IMR-90 (cell line): ENCODE measurements around the gene PRMT7. TPM values are rescaled to one million over a fixed set of nuclear protein-coding genes. Genes with fewer than 3 reads are reported as not detected.

Source experiments
- ATAC-seq: fragments of 200-7000 bp; cut with Tn5 transposase; 2 replicates; pipeline ENCODE4 v1.9.1; 2020; ENCODE audit warnings: low read depth, mild to moderate bottlenecking, moderate library complexity
- BruUV-seq: library from RNA; stranded (reverse); fragments of 400-500 nt; replicated peaks from 2 replicates; lab custom pipeline; 2021; lab: Mats Ljungman, UMichigan
- CTCF ChIA-PET: fragments of 300-600 bp; formaldehyde crosslinking; extraction: SDS; loops from one replicate; lab custom pipeline; 2021; ENCODE audit warnings: antibody characterized with exemption; lab: Yijun Ruan, JAX
- POLR2A ChIA-PET: fragments of 300-600 bp; sonication (Branson Sonifier 250); formaldehyde crosslinking; loops from one replicate; lab custom pipeline; 2022; ENCODE audit warnings: antibody characterized with exemption; ENCODE audit not compliant: unreplicated experiment; lab: Charles Lee
- DNase-seq: peaks from one replicate; pipeline ENCODE4 v3.0.0; 2013
- H2AFZ ChIP-seq: replicated peaks from 2 replicates; pipeline ENCODE3; 2013; ENCODE audit warnings: low read length, mild to moderate bottlenecking; ENCODE audit not compliant: poor library complexity
- H2AK5ac ChIP-seq: 2 replicates; pipeline ENCODE4 v1.6.1; 2013; ENCODE audit warnings: low read depth, low read length, inconsistent platforms
- H2AK9ac ChIP-seq: replicated peaks from 2 replicates; pipeline ENCODE3; 2013; ENCODE audit warnings: mild to moderate bottlenecking, low read depth, low read length, moderate library complexity; ENCODE audit not compliant: poor library complexity
- H2BK120ac ChIP-seq: 2 replicates; pipeline ENCODE4 v1.6.1; 2013; ENCODE audit warnings: low read depth, low read length, inconsistent platforms
- H2BK15ac ChIP-seq: 3 replicates; pipeline ENCODE4 v1.6.1; 2013; ENCODE audit warnings: low read depth, low read length, inconsistent platforms
- H2BK20ac ChIP-seq: 2 replicates; pipeline ENCODE4 v1.6.1; 2013; ENCODE audit warnings: low read depth, mild to moderate bottlenecking, inconsistent platforms, low read length, moderate library complexity
- H2BK5ac ChIP-seq: 2 replicates; pipeline ENCODE4 v1.6.1; 2013; ENCODE audit warnings: mild to moderate bottlenecking, low read depth, low read length, inconsistent platforms; ENCODE audit not compliant: poor library complexity, severe bottlenecking
- H3K14ac ChIP-seq: replicated peaks from 2 replicates; pipeline ENCODE4 v1.6.1; 2013; ENCODE audit warnings: low read depth, low read length, inconsistent platforms
- H3K18ac ChIP-seq: 2 replicates; pipeline ENCODE4 v1.6.1; 2013; ENCODE audit warnings: low read depth, low read length, control low read depth
- H3K23ac ChIP-seq: 2 replicates; pipeline ENCODE4 v1.6.1; 2013; ENCODE audit warnings: low read depth, low read length, inconsistent platforms
- H3K27ac ChIP-seq: 2 replicates; pipeline ENCODE4 v1.5.1; 2013; ENCODE audit warnings: mild to moderate bottlenecking, control low read depth, low read length; ENCODE audit not compliant: insufficient read depth
- H3K27me3 ChIP-seq: 2 replicates; pipeline ENCODE4 v1.6.1; 2013; ENCODE audit warnings: low read length; ENCODE audit not compliant: control insufficient read depth, insufficient read depth
- H3K36me3 ChIP-seq: 2 replicates; pipeline ENCODE4 v1.6.1; 2013; ENCODE audit warnings: low read length, mixed read lengths; ENCODE audit not compliant: control insufficient read depth, insufficient read depth
- H3K4ac ChIP-seq: 2 replicates; pipeline ENCODE4 v1.6.1; 2013; ENCODE audit warnings: low read depth, low read length, inconsistent platforms
- H3K4me1 ChIP-seq: 2 replicates; pipeline ENCODE4 v1.6.1; 2013; ENCODE audit warnings: low read length, mixed read lengths; ENCODE audit not compliant: control insufficient read depth, insufficient read depth
- H3K4me2 ChIP-seq: 2 replicates; pipeline ENCODE4 v1.6.1; 2013; ENCODE audit warnings: low read depth, mild to moderate bottlenecking, control low read depth, low read length, moderate library complexity
- H3K4me3 ChIP-seq: 2 replicates; pipeline ENCODE4 v1.5.1; 2013; ENCODE audit warnings: low read depth, mild to moderate bottlenecking, control low read depth, low read length, moderate library complexity; ENCODE audit not compliant: insufficient read depth
- H3K56ac ChIP-seq: 2 replicates; pipeline ENCODE4 v1.6.1; 2013; ENCODE audit warnings: low read length, inconsistent platforms; ENCODE audit not compliant: insufficient read depth; ENCODE audit errors: extremely low read depth
- H3K79me1 ChIP-seq, 2 experiments: 2 replicates each; pipeline ENCODE4 v1.6.1; 2013; ENCODE audit warnings: low read length in 2 of 2, inconsistent platforms in 1 of 2, low read depth in 1 of 2
- H3K9ac ChIP-seq: 2 replicates; pipeline ENCODE4 v1.6.1; 2013; ENCODE audit warnings: low read depth, low read length, control low read depth
- H3K9me1 ChIP-seq: 2 replicates; pipeline ENCODE4 v1.6.1; 2013; ENCODE audit warnings: low read length, inconsistent platforms; ENCODE audit not compliant: insufficient read depth
- H3K9me3 ChIP-seq: 2 replicates; pipeline ENCODE4 v1.6.1; 2013; ENCODE audit warnings: low read length; ENCODE audit not compliant: control insufficient read depth, insufficient read depth
- H4K20me1 ChIP-seq: 2 replicates; pipeline ENCODE4 v1.6.1; 2013; ENCODE audit warnings: low read length, inconsistent platforms; ENCODE audit not compliant: insufficient read depth
- H4K5ac ChIP-seq: 2 replicates; pipeline ENCODE4 v1.6.1; 2013; ENCODE audit warnings: mild to moderate bottlenecking, low read depth, low read length, control low read depth
- H4K8ac ChIP-seq, 2 experiments: 2 replicates each; pipeline ENCODE4 v1.6.1; 2013; ENCODE audit warnings: low read depth in 2 of 2, low read length in 2 of 2, control low read depth in 1 of 2, inconsistent platforms in 1 of 2
- H4K91ac ChIP-seq: 2 replicates; pipeline ENCODE4 v1.6.1; 2013; ENCODE audit warnings: low read depth, low read length, inconsistent platforms; ENCODE audit not compliant: insufficient read depth
- CHD1 ChIP-seq: IDR thresholded peaks from 2 replicates; pipeline ENCODE4 v1.6.1; 2012; ENCODE audit warnings: low read depth, low read length, improper control_type of control experiment
- MXI1 ChIP-seq: IDR thresholded peaks from 2 replicates; pipeline ENCODE4 v1.6.1; 2012; ENCODE audit warnings: low read depth, mild to moderate bottlenecking, low read length, moderate library complexity, borderline replicate concordance
- NFE2L2 ChIP-seq: fragments of 150-350 bp; IDR thresholded peaks from 2 replicates; pipeline ENCODE4 v1.6.1; 2016; ENCODE audit warnings: low read depth, mild to moderate bottlenecking, low read length
- RAD21 ChIP-seq: IDR thresholded peaks from 2 replicates; pipeline ENCODE4 v1.6.1; 2012; ENCODE audit warnings: low read length, improper control_type of control experiment
- RCOR1 ChIP-seq: IDR thresholded peaks from 2 replicates; pipeline ENCODE4 v1.6.1; 2012; ENCODE audit warnings: mild to moderate bottlenecking, low read length, improper control_type of control experiment; ENCODE audit not compliant: insufficient replicate concordance
- WGBS, 2 experiments: methylation state at CpG; one replicate each; pipeline versions ENCODE4 v1.1.5 to v1.1.7; 2013; ENCODE audit warnings: missing lambda C conversion rate in 2 of 2; ENCODE audit not compliant: insufficient read length in 1 of 2; ENCODE audit errors: extremely low coverage in 2 of 2; 5-methylcytosine and 5-hydroxymethylcytosine counted together
- dilution Hi-C: fragments of 300-500 bp; cut with HindIII; formaldehyde crosslinking; loops from one replicate; pipeline ENCODE4 v1.14.3; 2018; ENCODE audit warnings: low sequenced_read_pairs; ENCODE audit not compliant: unreplicated experiment
- in situ Hi-C: fragments of 300-500 bp; cut with MboI; formaldehyde crosslinking; loops from 3 replicates; pipeline ENCODE4 v1.14.3; 2019; ENCODE audit warnings: low sequenced_read_pairs, inconsistent platforms, mixed read lengths
- intact Hi-C: fragments of 100-400 bp; cut with micrococcal nuclease; formaldehyde crosslinking; loops from 2 replicates; pipeline ENCODE4 v1.10.0; 2022
- polyA plus RNA-seq, 3 experiments: library from polyadenylated mRNA; depleted of rRNA; stranded (reverse); fragments of >200 nt; gene quantifications; 2 replicates each; pipeline ENCODE4 v1.2.3, GENCODE V29; 2012; ENCODE audit warnings: low replicate concordance in 1 of 3
- total RNA-seq: library from RNA; depleted of rRNA; stranded (reverse); fragments of >200 nt; gene quantifications from 2 replicates; pipeline ENCODE4 v1.2.3, GENCODE V29; 2012
- TF ChIP-seq, protein P1 (sequence below): fragments of 150-350 bp; IDR thresholded peaks from 2 replicates; pipeline ENCODE4 v1.6.1; 2016; ENCODE audit warnings: low read depth, mild to moderate bottlenecking, low read length, moderate library complexity, borderline replicate concordance

The PRMT7 gene
- total and polyA plus RNA-seq, 2 of the 4 experiments (the other 2 are of a cell fraction), result 63.1 to 68.6 TPM

DNA sequence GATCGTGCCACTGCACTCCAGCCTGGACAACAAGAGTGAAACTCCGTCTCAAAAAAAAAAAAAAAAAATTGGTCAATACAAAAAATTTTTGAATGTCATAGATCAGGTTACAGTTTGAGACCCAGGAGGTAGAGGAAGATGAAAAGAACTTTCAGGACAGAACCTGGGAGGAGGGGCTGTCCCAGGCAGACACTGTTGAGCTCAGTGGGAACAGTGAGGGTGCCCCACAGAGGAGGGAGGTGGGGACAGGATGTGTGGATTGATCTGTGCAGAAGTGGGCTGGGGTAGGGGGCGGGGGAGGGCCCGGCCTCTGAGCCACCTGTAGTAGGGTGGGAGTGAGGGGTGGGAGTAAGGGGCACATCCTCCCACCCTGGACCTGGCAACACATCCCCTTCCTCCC lies 58.3 kb downstream of the PRMT7 start:
- Histone ChIP-seq H3K9ac (no peak overlapping the region), H2AFZ (no peak overlapping the region), H2AK5ac (no peak overlapping the region), H3K56ac (no peak overlapping the region), H2BK20ac (no peak overlapping the region), H3K9me1 (no peaks in the 10 kb centered on the region), H4K20me1 (no peaks in the 10 kb centered on the region), H4K5ac (no peak overlapping the region), H3K36me3 (no peaks in the 10 kb centered on the region), H3K4me3 (no peak overlapping the region), H2BK120ac (no peak overlapping the region), H3K27me3 (peaks cover 22% of the 10 kb centered on the region), H2BK15ac (no peak overlapping the region), H3K4me1 (no peaks in the 10 kb centered on the region), H3K14ac (no peak overlapping the region), H3K27ac (no peak overlapping the region), H3K23ac (no peak overlapping the region), H3K9me3 (no peaks in the 10 kb centered on the region), H4K8ac (no peak overlapping the region), H3K4me2 (no peak overlapping the region), H3K18ac (no peak overlapping the region), H2BK5ac (no peak overlapping the region), H4K91ac (no peak overlapping the region), H3K79me1 (no peaks in the 10 kb centered on the region), H3K4ac (no peak overlapping the region), H2AK9ac (no peak overlapping the region)
- ATAC-seq (no peak), DNase-seq (no peak)
- no peak for TF ChIP-seq NFE2L2
- TF ChIP-seq, protein P1, sequence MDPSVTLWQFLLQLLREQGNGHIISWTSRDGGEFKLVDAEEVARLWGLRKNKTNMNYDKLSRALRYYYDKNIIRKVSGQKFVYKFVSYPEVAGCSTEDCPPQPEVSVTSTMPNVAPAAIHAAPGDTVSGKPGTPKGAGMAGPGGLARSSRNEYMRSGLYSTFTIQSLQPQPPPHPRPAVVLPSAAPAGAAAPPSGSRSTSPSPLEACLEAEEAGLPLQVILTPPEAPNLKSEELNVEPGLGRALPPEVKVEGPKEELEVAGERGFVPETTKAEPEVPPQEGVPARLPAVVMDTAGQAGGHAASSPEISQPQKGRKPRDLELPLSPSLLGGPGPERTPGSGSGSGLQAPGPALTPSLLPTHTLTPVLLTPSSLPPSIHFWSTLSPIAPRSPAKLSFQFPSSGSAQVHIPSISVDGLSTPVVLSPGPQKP, result no peak
- TF ChIP-seq RAD21, result no peak
- TF ChIP-seq MXI1, result no peak
- no peak for TF ChIP-seq RCOR1
- TF ChIP-seq CHD1, result no peak
- CTCF ChIA-PET, result no interaction called here
- BruUV-seq, result no TSS peak
- in situ Hi-C loops, result no loop called here
- intact Hi-C loops, result no loop called here
- dilution Hi-C loops, result no loop called here
- no CpG with 5 or more reads among the region's 4 CpGs for WGBS, 2 experiments
- POLR2A ChIA-PET, result no interaction called here
